Measurements from ENCODE around the gene IQCH. TPM values are rescaled to one million over a fixed set of nuclear protein-coding genes. Genes with fewer than 3 reads are reported as not detected.

Gene IQCH
- total and polyA plus RNA-seq, 9 of the 15 experiments (the other 6 are each of a cell fraction or from before 2014, with no cell fraction given), result 1.8 to 3.9 (median 2.7) TPM

- in situ Hi-C loops (cut with MboI), result no loop called here
These were observed 296.7 kb downstream of the IQCH start for GRCh38 chr15:67551207-67551743.

More at GRCh38 chr15:67551207-67551743, 296.7 kb downstream of the IQCH start:
- ATAC-seq, result no peak
- Histone ChIP-seq H4K20me1 (replicated peaks; ENCODE audit: control insufficient read depth, insufficient read depth, low read length) (no peaks in the 10 kb centered on the region), H2AFZ (ENCODE audit: low read depth, low read length) (no peak overlapping the region), H3K4me1 (replicated peaks in 1 of 2; ENCODE audit: control insufficient read depth in 2 of 2, insufficient read depth in 2 of 2, low read length in 2 of 2) (peaks cover 7 to 27% of the 10 kb centered on the region in 2 experiments; a peak in 4 of 5 replicates), H3K4me2 (ENCODE audit: insufficient read depth, low read length) (no peak overlapping the region), H3K27me3 (ENCODE audit: control insufficient read depth in 2 of 2, insufficient read depth in 2 of 2, low read length in 2 of 2) (no peaks in the 10 kb centered on the region), H3K4me3 (no peak overlapping the region), H3K79me2 (ENCODE audit: control insufficient read depth, insufficient read depth, low read length) (no peaks in the 10 kb centered on the region), H3K27ac (ENCODE audit: extremely low read depth, low read depth, low read length) (peak overlapping the region; percentile 72; the same call in 2 of the 3 replicates), H3K9ac (ENCODE audit: insufficient read depth in 1 of 2, low read depth in 2 of 2, low read length in 2 of 2) (no peak overlapping the region), H3K36me3 (ENCODE audit: control insufficient read depth, insufficient read depth, low read length) (peaks cover 35% of the 10 kb centered on the region), H3K9me1 (ENCODE audit: control insufficient read depth, insufficient read depth, low read length) (no peaks in the 10 kb centered on the region), H3K9me3 (replicated peaks; ENCODE audit: control insufficient read depth, insufficient read depth, low read depth, low read length) (no peaks in the 10 kb centered on the region)
- no peak for DNase-seq (ENCODE audit: extremely low read depth in 1 of 4, low spot score in 3 of 4)
- TF ChIP-seq BCOR (IDR thresholded peaks at IDR 0.05) (0 out of 2 replicates have a peak, but pooled peaks have one; percentile 17), C11orf30 (IDR thresholded peaks at IDR 0.05; ENCODE audit: low read depth) (no peak), ZNF449 (CRISPR knock-in tag; IDR thresholded peaks at IDR 0.05) (no peak), ZNF717 (CRISPR knock-in tag; IDR thresholded peaks at IDR 0.05) (no peak), E2F1 (CRISPR knock-in tag; IDR thresholded peaks at IDR 0.05) (no peak), SP1 (CRISPR knock-in tag; IDR thresholded peaks at IDR 0.05) (no peak), KDM5B (IDR thresholded peaks at IDR 0.05; ENCODE audit: insufficient replicate concordance, low read depth, low read length) (no peak), TCF3 (CRISPR knock-in tag; IDR thresholded peaks at IDR 0.05) (peak; percentile 48; the same call in 1 of the 2 replicates), JUN (IDR thresholded peaks at IDR 0.05; ENCODE audit: borderline replicate concordance, low read depth, low read length) (no peak), JUN (CRISPR knock-in tag; IDR thresholded peaks at IDR 0.05; ENCODE audit: borderline replicate concordance) (0 out of 2 replicates have a peak, but pooled peaks have one; percentile 29), KDM1A (IDR thresholded peaks at IDR 0.05) (0 out of 4 replicates have a peak, but pooled peaks of 1 of the 2 experiments have one; percentile 21), ZNF121 (CRISPR knock-in tag; conservative IDR thresholded peaks at IDR 0.05) (peak; percentile 99), MXD1 (CRISPR knock-in tag; IDR thresholded peaks at IDR 0.05; ENCODE audit: borderline replicate concordance, poor library complexity, severe bottlenecking) (no peak)
- WGBS (ENCODE audit: insufficient coverage, low coverage, missing lambda C conversion rate), result 88% methylated on average over 1 of the region's 1 CpG
- POLR2A ChIA-PET, result interaction anchor here (3.5 kb wide), 1 partner anchor 9 kb away, joined by 13 read pairs; no protein-coding TSS in a partner anchor
- BruUV-seq (replicated peaks), result no TSS peak
- CTCF ChIA-PET (ENCODE audit: low intra/inter-chr PET ratio), result no interaction called here
- FAIRE-seq, result no peak
- intact Hi-C loops (cut with micrococcal nuclease), result no loop called here

Data from K562 (cell line).